HCT116 (cell line): ENCODE data around the gene ABCA1. TPM values are rescaled to one million over a fixed set of nuclear protein-coding genes. Genes with fewer than 3 reads are reported as not detected.

Experiments
- ATAC-seq: fragments of 200-7000 bp; cut with Tn5 transposase; 2 replicates; pipeline ENCODE4 v1.9.1; 2020; ENCODE audit warnings: mild to moderate bottlenecking, moderate library complexity
- BruUV-seq: library from RNA; stranded (reverse); fragments of 400-500 nt; replicated peaks from 2 replicates; lab custom pipeline; 2021; lab: Mats Ljungman, UMichigan
- CTCF ChIA-PET: fragments of 300-600 bp; sonication (Branson Sonifier 250); formaldehyde crosslinking; loops from one replicate; lab custom pipeline; 2021; ENCODE audit warnings: antibody characterized with exemption; lab: Charles Lee
- POLR2A ChIA-PET: fragments of 300-600, 350-600 bp; sonication (Branson Sonifier 250); formaldehyde crosslinking; loops from one replicate; lab custom pipeline; 2021; ENCODE audit warnings: antibody characterized with exemption; lab: Charles Lee
- RAD21 ChIA-PET, 2 experiments: fragments of 300-600 bp; sonication (Branson Sonifier 250); formaldehyde crosslinking; loops; one replicate each; lab custom pipeline; 2023; ENCODE audit warnings: low total read pairs in 2 of 2; ENCODE audit not compliant: uncharacterized antibody in 2 of 2, unreplicated experiment in 2 of 2, low non-redundant PET in 1 of 2; lab: Charles Lee
- DNase-seq: peaks from one replicate; pipeline ENCODE4 v3.0.0-alpha.2; 2010; ENCODE audit warnings: low read depth, low spot score
- H2AFZ ChIP-seq: fragments of 200-600 bp; shearing (Covaris generic), sonication (generic); 2 replicates; pipeline ENCODE4 v1.6.1; 2017; ENCODE audit warnings: low read depth, mixed run types, mixed read lengths, antibody characterized with exemption, low read length; ENCODE audit not compliant: poor library complexity, severe bottlenecking
- H3K27ac ChIP-seq: 2 replicates; pipeline ENCODE4 v1.5.1; 2012; ENCODE audit warnings: low read depth, low read length
- H3K27me3 ChIP-seq: fragments of 200-600 bp; sonication (generic); 2 replicates; pipeline ENCODE4 v1.6.1; 2016; ENCODE audit warnings: mixed run types, low read length, mixed read lengths; ENCODE audit not compliant: insufficient read depth
- H3K36me3 ChIP-seq, 2 experiments: fragments of 200-500 bp in 1 of 2; fragments of 200-600 bp in 1 of 2; sonication (Bioruptor generic) in 1 of 2; sonication (generic) in 1 of 2; 2 replicates each; pipeline versions ENCODE4 v1.5.1 to v1.6.1; 2014 to 2016; ENCODE audit warnings: low read length in 2 of 2, inconsistent platforms in 1 of 2, mixed read lengths in 1 of 2, mixed run types in 1 of 2; ENCODE audit not compliant: insufficient read depth in 2 of 2, control insufficient read depth in 1 of 2
- H3K4me1 ChIP-seq, 2 experiments: fragments of 200-600 bp in 1 of 2; sonication (generic) in 1 of 2; 2 replicates each; pipeline versions ENCODE4 v1.5.1 to v1.6.1; 2012 to 2017; ENCODE audit warnings: low read length in 2 of 2, inconsistent platforms in 1 of 2, mild to moderate bottlenecking in 1 of 2, mixed read lengths in 1 of 2, mixed run types in 1 of 2, moderate library complexity in 1 of 2; ENCODE audit not compliant: insufficient read depth in 2 of 2, control insufficient read depth in 1 of 2
- H3K4me2 ChIP-seq: fragments of 200-600 bp; sonication (generic); 2 replicates; pipeline ENCODE4 v1.6.1; 2017; ENCODE audit warnings: mixed run types, low read length, mixed read lengths
- H3K4me3 ChIP-seq, 2 experiments: fragments of 200-600 bp in 1 of 2; sonication (generic) in 1 of 2; replicated peaks in 1 of 2; 2 replicates each; pipeline ENCODE4 v1.5.1; 2011 to 2016; ENCODE audit warnings: low read length in 2 of 2, control low read depth in 1 of 2, low read depth in 1 of 2, mild to moderate bottlenecking in 1 of 2, mixed read lengths in 1 of 2, mixed run types in 1 of 2
- H3K79me2 ChIP-seq: fragments of 200-600 bp; sonication (generic); 2 replicates; pipeline ENCODE4 v1.6.1; 2017; ENCODE audit warnings: mild to moderate bottlenecking, mixed run types, low read length, moderate library complexity, mixed read lengths; ENCODE audit not compliant: insufficient read depth
- H3K9ac ChIP-seq: fragments of 200-600 bp; sonication (generic); 2 replicates; pipeline ENCODE4 v1.6.1; 2016; ENCODE audit warnings: low read length, mixed read lengths
- H3K9me2 ChIP-seq: fragments of 200-600 bp; sonication (generic), shearing (Covaris generic); 2 replicates; pipeline ENCODE4 v1.6.1; 2017; ENCODE audit warnings: mixed run types, mild to moderate bottlenecking, moderate library complexity; ENCODE audit not compliant: insufficient read depth
- H3K9me3 ChIP-seq, 2 experiments: fragments of 200-500 bp in 1 of 2; fragments of 200-600 bp in 1 of 2; sonication (Bioruptor generic) in 1 of 2; sonication (generic) in 1 of 2; 2 replicates each; pipeline ENCODE4 v1.6.1; 2014 to 2017; ENCODE audit warnings: low read length in 2 of 2, mixed read lengths in 2 of 2, inconsistent platforms in 1 of 2, low read depth in 1 of 2, mild to moderate bottlenecking in 1 of 2, mixed run types in 1 of 2, moderate library complexity in 1 of 2; ENCODE audit not compliant: control insufficient read depth in 1 of 2, insufficient read depth in 1 of 2
- H4K20me1 ChIP-seq: fragments of 200-600 bp; sonication (generic), shearing (Covaris generic); 2 replicates; pipeline ENCODE4 v1.6.1; 2017; ENCODE audit warnings: mixed run types, mild to moderate bottlenecking, moderate library complexity; ENCODE audit not compliant: insufficient read depth
- CBX3 ChIP-seq: IDR thresholded peaks from 2 replicates; pipeline ENCODE4 v1.6.1; 2012; ENCODE audit warnings: low read depth
- CEBPB ChIP-seq: IDR thresholded peaks from 2 replicates; pipeline ENCODE4 v1.6.1; 2012; ENCODE audit warnings: low read depth
- POLR2A ChIP-seq: IDR thresholded peaks from 2 replicates; pipeline ENCODE4 v1.7.0; 2011; ENCODE audit warnings: borderline replicate concordance; ENCODE audit not compliant: insufficient read depth, insufficient read length; ENCODE audit errors: extremely low read depth
- SIN3A ChIP-seq: IDR thresholded peaks from 2 replicates; pipeline ENCODE4 v1.6.1; 2012; ENCODE audit warnings: low read depth
- YY1 ChIP-seq: IDR thresholded peaks from 2 replicates; pipeline ENCODE4 v1.6.1; 2011; ENCODE audit warnings: low read length, low read depth, moderate library complexity, mild to moderate bottlenecking; ENCODE audit not compliant: insufficient replicate concordance; ENCODE audit errors: extremely low read depth
- ZNF274 ChIP-seq: fragments of 200-500 bp; sonication (Bioruptor generic); IDR thresholded peaks from 2 replicates; pipeline ENCODE4 v1.6.1; 2014; ENCODE audit warnings: mild to moderate bottlenecking, low read depth, low read length, inconsistent platforms
- intact Hi-C: fragments of 100-400 bp; cut with micrococcal nuclease; formaldehyde crosslinking; loops from 2 replicates; pipeline ENCODE4 v1.10.0; 2022
- total RNA-seq: library from RNA; stranded (reverse); gene quantifications from one replicate; pipeline ENCODE4 v1.2.1, GENCODE V29; 2021; ENCODE audit not compliant: unreplicated experiment
- TF ChIP-seq, protein P1 (sequence below): IDR thresholded peaks from 2 replicates; pipeline ENCODE4 v1.6.1; 2012
- TF ChIP-seq, protein P2 (sequence below): IDR thresholded peaks from 2 replicates; pipeline ENCODE4 v1.6.1; 2012; ENCODE audit warnings: low read depth
- TF ChIP-seq, protein P3 (sequence below), 3 experiments: fragments of 200-600 bp in 1 of 3; sonication (generic) in 1 of 3; IDR thresholded peaks in 2 of 3; conservative IDR thresholded peaks in 1 of 3; 2 replicates each; pipeline ENCODE4 v1.5.1; 2012 to 2017; ENCODE audit warnings: low read depth in 2 of 3, low read length in 2 of 3, antibody characterized with exemption in 1 of 3, borderline replicate concordance in 1 of 3, control low read depth in 1 of 3, mild to moderate bottlenecking in 1 of 3, mixed read lengths in 1 of 3, mixed run types in 1 of 3, moderate library complexity in 1 of 3; ENCODE audit not compliant: insufficient read depth in 1 of 3

The ABCA1 gene
- total RNA-seq, 1 experiment from 2014 or later: 0.89 TPM

DNA sequence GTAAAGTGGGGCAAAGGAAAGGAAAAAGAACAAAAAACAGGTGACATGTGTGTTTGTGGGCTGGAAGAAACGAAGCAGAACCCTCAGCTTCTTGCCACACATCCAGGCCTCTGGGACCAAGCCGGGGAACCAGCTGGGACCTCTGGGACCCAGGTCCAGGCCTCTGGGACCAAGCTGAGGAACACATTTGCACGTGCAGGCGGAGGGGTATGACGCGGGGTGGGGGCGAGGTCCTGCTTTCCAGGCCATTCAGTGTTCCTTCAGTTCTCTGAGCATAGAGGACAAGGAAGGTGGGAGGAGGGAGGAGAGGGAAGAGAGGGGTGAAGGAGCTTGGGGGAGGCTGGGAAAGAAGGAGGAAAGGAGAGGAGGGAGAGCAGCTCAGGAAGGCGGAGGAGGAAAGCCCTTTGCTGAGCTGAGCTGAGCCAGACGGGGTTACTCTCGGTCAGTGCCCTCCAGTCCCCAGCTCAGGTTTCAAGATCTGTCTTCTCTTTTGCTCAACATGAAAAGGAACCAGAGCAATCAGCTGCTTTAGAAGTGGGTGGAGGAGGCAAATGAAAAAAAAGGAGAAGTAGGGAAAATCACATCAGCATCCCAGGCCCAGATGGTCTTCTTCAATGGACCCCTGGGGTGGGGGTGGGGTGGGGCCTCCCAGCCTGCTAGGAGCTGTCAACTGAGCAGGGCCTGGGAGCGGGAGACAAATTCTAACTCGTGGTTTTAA lies 59.1 kb downstream of the ABCA1 start:
- POLR2A ChIA-PET: no interaction called here
- no peaks in the 10 kb centered on the region for H3K9me2 ChIP-seq
- intact Hi-C loops: loop anchor here (10.0 kb wide), 1 partner anchor 376 kb away; the partner anchor contains the start of gene SLC44A1

More for the DNA sequence above, 59.1 kb downstream of the ABCA1 start:
- H3K36me3 ChIP-seq: no peaks in the 10 kb centered on the region
- no peak overlapping the region for H3K4me3 ChIP-seq
- no peaks in the 10 kb centered on the region for H4K20me1 ChIP-seq
- no TSS peak for BruUV-seq
- no peaks in the 10 kb centered on the region for H3K79me2 ChIP-seq
- DNase-seq (no peak), ATAC-seq (no peak)
- H3K4me2 ChIP-seq: no peak overlapping the region
- no peak overlapping the region for H2AFZ ChIP-seq
- H3K9me3 ChIP-seq: no peaks in the 10 kb centered on the region
- no peak overlapping the region for H3K9ac ChIP-seq
- ChIA-PET RAD21 (interaction anchor here in 1 of 2 experiments (1.1 kb wide), 1 partner anchor 58 kb away, joined by 3 read pairs; no protein-coding TSS in a partner anchor), CTCF (no interaction called here)
- no peaks in the 10 kb centered on the region for H3K27me3 ChIP-seq
- peaks cover 6 to 14% of the 10 kb centered on the region in 2 experiments; a peak in 2 of 4 replicates for H3K4me1 ChIP-seq
- H3K27ac ChIP-seq: no peak overlapping the region
- TF ChIP-seq, protein P1, sequence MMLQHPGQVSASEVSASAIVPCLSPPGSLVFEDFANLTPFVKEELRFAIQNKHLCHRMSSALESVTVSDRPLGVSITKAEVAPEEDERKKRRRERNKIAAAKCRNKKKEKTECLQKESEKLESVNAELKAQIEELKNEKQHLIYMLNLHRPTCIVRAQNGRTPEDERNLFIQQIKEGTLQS: no peak
- TF ChIP-seq, protein P2, sequence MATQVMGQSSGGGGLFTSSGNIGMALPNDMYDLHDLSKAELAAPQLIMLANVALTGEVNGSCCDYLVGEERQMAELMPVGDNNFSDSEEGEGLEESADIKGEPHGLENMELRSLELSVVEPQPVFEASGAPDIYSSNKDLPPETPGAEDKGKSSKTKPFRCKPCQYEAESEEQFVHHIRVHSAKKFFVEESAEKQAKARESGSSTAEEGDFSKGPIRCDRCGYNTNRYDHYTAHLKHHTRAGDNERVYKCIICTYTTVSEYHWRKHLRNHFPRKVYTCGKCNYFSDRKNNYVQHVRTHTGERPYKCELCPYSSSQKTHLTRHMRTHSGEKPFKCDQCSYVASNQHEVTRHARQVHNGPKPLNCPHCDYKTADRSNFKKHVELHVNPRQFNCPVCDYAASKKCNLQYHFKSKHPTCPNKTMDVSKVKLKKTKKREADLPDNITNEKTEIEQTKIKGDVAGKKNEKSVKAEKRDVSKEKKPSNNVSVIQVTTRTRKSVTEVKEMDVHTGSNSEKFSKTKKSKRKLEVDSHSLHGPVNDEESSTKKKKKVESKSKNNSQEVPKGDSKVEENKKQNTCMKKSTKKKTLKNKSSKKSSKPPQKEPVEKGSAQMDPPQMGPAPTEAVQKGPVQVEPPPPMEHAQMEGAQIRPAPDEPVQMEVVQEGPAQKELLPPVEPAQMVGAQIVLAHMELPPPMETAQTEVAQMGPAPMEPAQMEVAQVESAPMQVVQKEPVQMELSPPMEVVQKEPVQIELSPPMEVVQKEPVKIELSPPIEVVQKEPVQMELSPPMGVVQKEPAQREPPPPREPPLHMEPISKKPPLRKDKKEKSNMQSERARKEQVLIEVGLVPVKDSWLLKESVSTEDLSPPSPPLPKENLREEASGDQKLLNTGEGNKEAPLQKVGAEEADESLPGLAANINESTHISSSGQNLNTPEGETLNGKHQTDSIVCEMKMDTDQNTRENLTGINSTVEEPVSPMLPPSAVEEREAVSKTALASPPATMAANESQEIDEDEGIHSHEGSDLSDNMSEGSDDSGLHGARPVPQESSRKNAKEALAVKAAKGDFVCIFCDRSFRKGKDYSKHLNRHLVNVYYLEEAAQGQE: no peak
- no peak for TF ChIP-seq CEBPB
- TF ChIP-seq SIN3A: no peak
- no peak for TF ChIP-seq YY1
- TF ChIP-seq, protein P3, sequence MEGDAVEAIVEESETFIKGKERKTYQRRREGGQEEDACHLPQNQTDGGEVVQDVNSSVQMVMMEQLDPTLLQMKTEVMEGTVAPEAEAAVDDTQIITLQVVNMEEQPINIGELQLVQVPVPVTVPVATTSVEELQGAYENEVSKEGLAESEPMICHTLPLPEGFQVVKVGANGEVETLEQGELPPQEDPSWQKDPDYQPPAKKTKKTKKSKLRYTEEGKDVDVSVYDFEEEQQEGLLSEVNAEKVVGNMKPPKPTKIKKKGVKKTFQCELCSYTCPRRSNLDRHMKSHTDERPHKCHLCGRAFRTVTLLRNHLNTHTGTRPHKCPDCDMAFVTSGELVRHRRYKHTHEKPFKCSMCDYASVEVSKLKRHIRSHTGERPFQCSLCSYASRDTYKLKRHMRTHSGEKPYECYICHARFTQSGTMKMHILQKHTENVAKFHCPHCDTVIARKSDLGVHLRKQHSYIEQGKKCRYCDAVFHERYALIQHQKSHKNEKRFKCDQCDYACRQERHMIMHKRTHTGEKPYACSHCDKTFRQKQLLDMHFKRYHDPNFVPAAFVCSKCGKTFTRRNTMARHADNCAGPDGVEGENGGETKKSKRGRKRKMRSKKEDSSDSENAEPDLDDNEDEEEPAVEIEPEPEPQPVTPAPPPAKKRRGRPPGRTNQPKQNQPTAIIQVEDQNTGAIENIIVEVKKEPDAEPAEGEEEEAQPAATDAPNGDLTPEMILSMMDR (IDR thresholded peaks at IDR 0.05 in 2 of 3, conservative IDR thresholded peaks at IDR 0.05 in 1 of 3; ENCODE audit: borderline replicate concordance in 1 of 3, insufficient read depth in 1 of 3, low read depth in 2 of 3, low read length in 2 of 3): no peak
- TF ChIP-seq ZNF274: no peak
- no peak for TF ChIP-seq POLR2A
- TF ChIP-seq CBX3: no peak
